Adipose tissue (tissue), 3 donors: Measurements from ENCODE around the gene STK33. TPM values are rescaled to one million over a fixed set of nuclear protein-coding genes. Genes with fewer than 3 reads are reported as not detected.

Experiments used
- H3K27ac ChIP-seq: one replicate; pipeline ENCODE4 v1.5.1; 2013; ENCODE audit warnings: low read depth, low read length
- WGBS, 3 donors: extraction: QIAGEN DNeasy Blood & Tissue Kit; methylation state at CpG; one replicate each; pipeline ENCODE4 v1.1.7; 2013; 5-methylcytosine and 5-hydroxymethylcytosine counted together
- polyA plus RNA-seq, 3 donors: library from polyadenylated mRNA; stranded (reverse); fragments of 200-250 nt; gene quantifications; one replicate each; pipeline ENCODE4 v1.2.3, GENCODE V29; 2013
- donor health status: healthy with polysubstance abuse.
- donor health status: Bipolar disorder and iron deficiency.
- donor health status: healthy.

The STK33 gene
- polyA plus RNA-seq, 3 donors, result 0.70 to 4.1 TPM; not detected in 1

- no peak overlapping the region for H3K27ac ChIP-seq
- WGBS, 3 donors, result 26 to 43% (median 38%) methylated on average over 5 of the region's 5 CpGs
These were observed 27.3 kb downstream of the STK33 start for GRCh38 chr11:8566613-8567210.

- no peak overlapping the region for H3K27ac ChIP-seq
- WGBS, 3 donors, result 42 to 90% (median 42%) methylated on average over 2 of the region's 2 CpGs
These were observed 29.5 kb downstream of the STK33 start for GRCh38 chr11:8564526-8564925.

GRCh38 chr11:8561461-8561860 lies 32.6 kb downstream of the STK33 start:
- WGBS, 3 donors, result 85 to 96% (median 87%) methylated on average over 3 of the region's 3 CpGs
- H3K27ac ChIP-seq, result no peak overlapping the region

- WGBS, 3 donors, result 91 to 94% (median 91%) methylated on average over 4 of the region's 4 CpGs
- no peak overlapping the region for H3K27ac ChIP-seq
These were observed 35.6 kb downstream of the STK33 start for GRCh38 chr11:8558436-8558835.

- WGBS, 3 donors, result 52 to 69% (median 66%) methylated on average over 4 of the region's 4 CpGs
- no peak overlapping the region for H3K27ac ChIP-seq
These were observed 48.2 kb downstream of the STK33 start for GRCh38 chr11:8545698-8546366.

GRCh38 chr11:8544807-8545206 lies 49.2 kb downstream of the STK33 start:
- 77 to 80% (median 79%) methylated on average over 1 of the region's 1 CpG for WGBS, 3 donors
- no peak overlapping the region for H3K27ac ChIP-seq

GRCh38 chr11:8543278-8543677 lies 50.8 kb downstream of the STK33 start:
- WGBS, 3 donors, result 65 to 87% (median 83%) methylated on average over 1 of the region's 1 CpG
- no peak overlapping the region for H3K27ac ChIP-seq

- no peak overlapping the region for H3K27ac ChIP-seq
- WGBS, 3 donors, result 40 to 52% (median 46%) methylated on average over 1 of the region's 1 CpG
These were observed 52.6 kb downstream of the STK33 start for GRCh38 chr11:8541448-8541847.

GRCh38 chr11:8533332-8533731 lies 60.7 kb downstream of the STK33 start:
- no peak overlapping the region for H3K27ac ChIP-seq
- 91 to 95% (median 92%) methylated on average over 4 of the region's 4 CpGs for WGBS, 3 donors

- H3K27ac ChIP-seq, result no peak overlapping the region
- WGBS, 3 donors, result 69 to 75% (median 73%) methylated on average over 2 of the region's 2 CpGs
These were observed 61.6 kb downstream of the STK33 start for GRCh38 chr11:8532475-8532874.

- H3K27ac ChIP-seq, result no peak overlapping the region
- WGBS, 3 donors, result 92 to 95% (median 92%) methylated on average over 2 of the region's 2 CpGs
These were observed 62.0 kb downstream of the STK33 start for GRCh38 chr11:8531982-8532381.

- H3K27ac ChIP-seq, result no peak overlapping the region
- WGBS, 3 donors, result 78 to 83% (median 82%) methylated on average over 4 of the region's 4 CpGs
These were observed 62.7 kb downstream of the STK33 start for GRCh38 chr11:8531312-8531711.

- no peak overlapping the region for H3K27ac ChIP-seq
- 61 to 81% (median 68%) methylated on average over 3 of the region's 3 CpGs for WGBS, 3 donors
These were observed 66.1 kb downstream of the STK33 start for GRCh38 chr11:8527939-8528338.

GRCh38 chr11:8523396-8523795 lies 70.6 kb downstream of the STK33 start:
- WGBS, 3 donors, result 91 to 99% (median 95%) methylated on average over 18 to 34 of the region's 34 CpGs
- no peak overlapping the region for H3K27ac ChIP-seq

- H3K27ac ChIP-seq, result no peak overlapping the region
- WGBS, 3 donors, result 52 to 98% (median 82%) methylated on average over 2 of the region's 2 CpGs
These were observed 81.5 kb downstream of the STK33 start for GRCh38 chr11:8512547-8512946.

- WGBS, 3 donors, result 14 to 64% (median 48%) methylated on average over 1 of the region's 1 CpG
- no peak overlapping the region for H3K27ac ChIP-seq
These were observed 90.1 kb downstream of the STK33 start for GRCh38 chr11:8503910-8504364.

- WGBS, 3 donors, result 80 to 90% (median 85%) methylated on average over 2 of the region's 2 CpGs
- no peak overlapping the region for H3K27ac ChIP-seq
These were observed 92.2 kb downstream of the STK33 start for GRCh38 chr11:8501836-8502235.

- no peak overlapping the region for H3K27ac ChIP-seq
- 59 to 85% (median 63%) methylated on average over 1 of the region's 1 CpG for WGBS, 3 donors
These were observed 105.6 kb downstream of the STK33 start for GRCh38 chr11:8488395-8488794.

- 80 to 91% (median 89%) methylated on average over 2 of the region's 2 CpGs for WGBS, 3 donors
- H3K27ac ChIP-seq, result no peak overlapping the region
These were observed 106.8 kb downstream of the STK33 start for GRCh38 chr11:8487261-8487660.

- no peak overlapping the region for H3K27ac ChIP-seq
- WGBS, 3 donors, result 85 to 92% (median 89%) methylated on average over 3 of the region's 3 CpGs
These were observed 109.8 kb downstream of the STK33 start for GRCh38 chr11:8484251-8484650.
